ENCODE measurements around the gene MCUR1.
"Not testable (repeated sequence)": the region's sequence is repeated elsewhere in the genome, so short reads cannot be mapped to it uniquely, and the experiment has no call there.

Gene MCUR1

GRCh38 chr6:13851803-13852202 lies 37.4 kb upstream of the MCUR1 start:
- in situ Hi-C loops (cut with HindIII; ENCODE audit: low sequenced_read_pairs): no loop called here
- no peak overlapping the region for H3K4me3 ChIP-seq (ENCODE audit: low read depth, low read length)
- no peak for DNase-seq (ENCODE audit: low read depth)
- TF ChIP-seq, protein P1, sequence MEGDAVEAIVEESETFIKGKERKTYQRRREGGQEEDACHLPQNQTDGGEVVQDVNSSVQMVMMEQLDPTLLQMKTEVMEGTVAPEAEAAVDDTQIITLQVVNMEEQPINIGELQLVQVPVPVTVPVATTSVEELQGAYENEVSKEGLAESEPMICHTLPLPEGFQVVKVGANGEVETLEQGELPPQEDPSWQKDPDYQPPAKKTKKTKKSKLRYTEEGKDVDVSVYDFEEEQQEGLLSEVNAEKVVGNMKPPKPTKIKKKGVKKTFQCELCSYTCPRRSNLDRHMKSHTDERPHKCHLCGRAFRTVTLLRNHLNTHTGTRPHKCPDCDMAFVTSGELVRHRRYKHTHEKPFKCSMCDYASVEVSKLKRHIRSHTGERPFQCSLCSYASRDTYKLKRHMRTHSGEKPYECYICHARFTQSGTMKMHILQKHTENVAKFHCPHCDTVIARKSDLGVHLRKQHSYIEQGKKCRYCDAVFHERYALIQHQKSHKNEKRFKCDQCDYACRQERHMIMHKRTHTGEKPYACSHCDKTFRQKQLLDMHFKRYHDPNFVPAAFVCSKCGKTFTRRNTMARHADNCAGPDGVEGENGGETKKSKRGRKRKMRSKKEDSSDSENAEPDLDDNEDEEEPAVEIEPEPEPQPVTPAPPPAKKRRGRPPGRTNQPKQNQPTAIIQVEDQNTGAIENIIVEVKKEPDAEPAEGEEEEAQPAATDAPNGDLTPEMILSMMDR (IDR thresholded peaks at IDR 0.05; ENCODE audit: low read depth, low read length, missing control alignments): no peak

DNA sequence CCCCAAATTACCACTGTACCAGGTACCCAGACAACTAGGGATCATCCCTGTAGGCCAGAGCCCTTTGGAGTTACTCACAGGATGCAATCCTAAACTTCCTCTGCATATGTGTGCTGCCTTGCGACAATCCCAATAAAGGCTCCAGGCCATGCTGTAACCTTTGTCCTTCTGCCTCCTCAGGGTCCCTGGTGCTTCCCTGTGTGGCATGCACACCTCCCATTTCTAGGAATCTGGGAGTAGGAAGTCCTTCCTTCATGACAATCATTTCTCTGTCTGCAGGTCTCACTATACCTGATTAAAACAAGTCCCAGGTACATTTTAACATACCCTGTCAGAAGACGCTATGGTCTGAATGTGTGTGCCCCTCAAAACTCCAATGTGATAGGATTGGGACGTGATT lies 37.0 kb upstream of the MCUR1 start:
- TF ChIP-seq, protein P1 (IDR thresholded peaks at IDR 0.05; ENCODE audit: low read depth, low read length, missing control alignments): no peak
- no peak for DNase-seq (ENCODE audit: low read depth)
- no peak overlapping the region for H3K4me3 ChIP-seq (ENCODE audit: low read depth, low read length)
- in situ Hi-C loops (cut with HindIII; ENCODE audit: low sequenced_read_pairs): no loop called here

GRCh38 chr6:13850690-13851089 lies 36.3 kb upstream of the MCUR1 start:
- H3K4me3 ChIP-seq (ENCODE audit: low read depth, low read length); DNase-seq (ENCODE audit: low read depth); in situ Hi-C loops (cut with HindIII; ENCODE audit: low sequenced_read_pairs): not testable (repeated sequence)

GRCh38 chr6:13848522-13849150 lies 34.3 kb upstream of the MCUR1 start:
- in situ Hi-C loops (cut with HindIII; ENCODE audit: low sequenced_read_pairs): no loop called here
- no peak for DNase-seq (ENCODE audit: low read depth)

DNA sequence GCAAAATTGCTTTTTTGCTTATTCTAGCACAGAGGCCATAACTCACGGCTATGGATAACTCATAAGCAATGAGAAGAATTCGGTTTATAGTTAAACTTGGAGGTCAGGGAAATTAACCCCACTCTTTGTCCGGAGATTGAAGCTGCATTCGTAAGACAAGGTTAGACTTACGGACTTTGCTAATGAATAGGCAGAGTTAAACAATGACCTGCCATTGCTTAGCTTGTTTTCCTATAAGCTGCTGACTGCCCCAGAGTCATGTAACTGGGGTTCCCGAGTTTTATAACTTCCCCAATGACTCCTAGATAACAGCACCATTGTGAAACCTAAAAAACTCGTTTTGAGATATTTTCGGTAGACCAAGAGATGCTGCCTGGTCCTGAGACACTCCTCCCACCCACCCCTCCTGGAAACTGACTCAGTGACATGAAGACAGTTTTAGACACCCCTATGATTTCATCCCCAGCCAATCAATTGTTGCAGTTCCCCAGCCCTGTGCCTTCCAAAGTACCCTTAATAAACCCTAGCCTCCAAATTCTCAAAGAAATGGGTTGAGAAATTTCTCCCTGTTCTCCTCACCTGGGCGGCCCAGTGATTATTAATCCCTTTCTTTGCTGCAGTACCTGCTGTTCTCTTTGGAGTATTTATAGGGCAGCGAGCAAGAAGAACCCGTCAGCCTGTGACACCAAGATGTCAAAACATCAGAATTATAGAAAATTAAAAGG lies 33.1 kb upstream of the MCUR1 start:
- in situ Hi-C loops (cut with HindIII; ENCODE audit: low sequenced_read_pairs): no loop called here

More at GRCh38 chr6:13848522-13849150, 34.3 kb upstream of the MCUR1 start:
- no peak overlapping the region for H3K4me3 ChIP-seq (ENCODE audit: low read depth, low read length)
- TF ChIP-seq, protein P1 (IDR thresholded peaks at IDR 0.05; ENCODE audit: low read depth, low read length, missing control alignments): no peak

GRCh38 chr6:13846841-13847240 lies 32.5 kb upstream of the MCUR1 start:
- TF ChIP-seq, protein P1 (IDR thresholded peaks at IDR 0.05; ENCODE audit: low read depth, low read length, missing control alignments): peak; percentile 14
- no peak for DNase-seq (ENCODE audit: low read depth)
- in situ Hi-C loops (cut with HindIII; ENCODE audit: low sequenced_read_pairs): no loop called here
- no peak overlapping the region for H3K4me3 ChIP-seq (ENCODE audit: low read depth, low read length)

More for the DNA sequence above, 33.1 kb upstream of the MCUR1 start:
- TF ChIP-seq, protein P1 (IDR thresholded peaks at IDR 0.05; ENCODE audit: low read depth, low read length, missing control alignments): no peak
- H3K4me3 ChIP-seq (ENCODE audit: low read depth, low read length): no peak overlapping the region
- DNase-seq (ENCODE audit: low read depth): no peak

- H3K4me3 ChIP-seq (ENCODE audit: low read depth, low read length): no peak overlapping the region
- no peak for DNase-seq (ENCODE audit: low read depth)
- in situ Hi-C loops (cut with HindIII; ENCODE audit: low sequenced_read_pairs): no loop called here
- TF ChIP-seq, protein P1 (IDR thresholded peaks at IDR 0.05; ENCODE audit: low read depth, low read length, missing control alignments): no peak
These were observed 27.6 kb upstream of the MCUR1 start for GRCh38 chr6:13841936-13842335.
